Loucy (cell line): ENCODE measurements around the gene GNA12.

Experiments used
- EZH2phosphoT487 ChIP-seq: fragments of 200-600 bp; IDR thresholded peaks from 2 replicates; pipeline ENCODE4 v1.6.1; 2018; ENCODE audit warnings: antibody characterized with exemption, mild to moderate bottlenecking, moderate library complexity, borderline replicate concordance
- TF ChIP-seq, protein P1 (sequence below): fragments of 200-600 bp; sonication (generic); conservative IDR thresholded peaks from 2 replicates; pipeline ENCODE4 v1.5.1; 2014; ENCODE audit warnings: mild to moderate bottlenecking, antibody characterized with exemption, low read length

DNA sequence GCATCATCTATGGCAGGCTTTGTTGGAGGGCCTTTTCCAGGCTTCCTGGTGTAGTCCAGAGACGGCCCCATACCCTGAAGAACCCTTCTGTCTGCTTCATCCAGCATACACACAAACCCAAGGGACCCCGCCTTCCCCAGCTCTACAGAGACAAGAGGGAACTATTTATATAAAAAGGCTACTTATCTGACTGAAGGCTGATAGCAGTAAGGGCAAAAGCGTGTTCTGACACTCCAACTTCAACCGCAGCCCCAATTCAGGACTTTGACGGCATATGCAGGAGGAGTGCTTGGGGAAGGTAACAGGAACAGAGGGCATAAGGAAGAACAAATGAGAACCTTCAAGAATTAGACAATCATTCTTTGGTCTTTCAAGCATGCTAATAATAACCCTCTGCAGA, 21.0 kb downstream of the GNA12 start:
- TF ChIP-seq, protein P1, sequence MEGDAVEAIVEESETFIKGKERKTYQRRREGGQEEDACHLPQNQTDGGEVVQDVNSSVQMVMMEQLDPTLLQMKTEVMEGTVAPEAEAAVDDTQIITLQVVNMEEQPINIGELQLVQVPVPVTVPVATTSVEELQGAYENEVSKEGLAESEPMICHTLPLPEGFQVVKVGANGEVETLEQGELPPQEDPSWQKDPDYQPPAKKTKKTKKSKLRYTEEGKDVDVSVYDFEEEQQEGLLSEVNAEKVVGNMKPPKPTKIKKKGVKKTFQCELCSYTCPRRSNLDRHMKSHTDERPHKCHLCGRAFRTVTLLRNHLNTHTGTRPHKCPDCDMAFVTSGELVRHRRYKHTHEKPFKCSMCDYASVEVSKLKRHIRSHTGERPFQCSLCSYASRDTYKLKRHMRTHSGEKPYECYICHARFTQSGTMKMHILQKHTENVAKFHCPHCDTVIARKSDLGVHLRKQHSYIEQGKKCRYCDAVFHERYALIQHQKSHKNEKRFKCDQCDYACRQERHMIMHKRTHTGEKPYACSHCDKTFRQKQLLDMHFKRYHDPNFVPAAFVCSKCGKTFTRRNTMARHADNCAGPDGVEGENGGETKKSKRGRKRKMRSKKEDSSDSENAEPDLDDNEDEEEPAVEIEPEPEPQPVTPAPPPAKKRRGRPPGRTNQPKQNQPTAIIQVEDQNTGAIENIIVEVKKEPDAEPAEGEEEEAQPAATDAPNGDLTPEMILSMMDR, result no peak
- no peak for TF ChIP-seq EZH2phosphoT487
